ENCODE data around the gene TMEM61.

DNA sequence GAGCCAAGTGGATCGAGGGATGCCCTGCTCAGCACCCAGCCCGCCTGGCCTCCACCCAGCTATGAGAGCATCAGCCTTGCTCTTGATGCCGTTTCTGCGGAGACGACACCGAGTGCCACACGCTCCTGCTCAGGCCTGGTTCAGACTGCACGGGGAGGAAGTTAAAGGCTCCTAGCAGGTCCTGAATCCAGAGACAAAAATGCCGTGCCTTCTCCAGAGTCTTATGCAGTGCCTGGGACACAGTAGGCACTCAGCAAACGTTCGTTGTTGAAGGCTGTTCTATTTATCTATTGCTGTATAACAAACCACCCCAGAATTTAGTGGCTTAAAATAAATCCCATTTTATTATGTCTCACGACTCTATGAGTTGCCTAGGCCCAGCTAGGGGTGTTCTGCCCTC lies 11.5 kb downstream of the TMEM61 start:
- TF ChIP-seq, protein P1, sequence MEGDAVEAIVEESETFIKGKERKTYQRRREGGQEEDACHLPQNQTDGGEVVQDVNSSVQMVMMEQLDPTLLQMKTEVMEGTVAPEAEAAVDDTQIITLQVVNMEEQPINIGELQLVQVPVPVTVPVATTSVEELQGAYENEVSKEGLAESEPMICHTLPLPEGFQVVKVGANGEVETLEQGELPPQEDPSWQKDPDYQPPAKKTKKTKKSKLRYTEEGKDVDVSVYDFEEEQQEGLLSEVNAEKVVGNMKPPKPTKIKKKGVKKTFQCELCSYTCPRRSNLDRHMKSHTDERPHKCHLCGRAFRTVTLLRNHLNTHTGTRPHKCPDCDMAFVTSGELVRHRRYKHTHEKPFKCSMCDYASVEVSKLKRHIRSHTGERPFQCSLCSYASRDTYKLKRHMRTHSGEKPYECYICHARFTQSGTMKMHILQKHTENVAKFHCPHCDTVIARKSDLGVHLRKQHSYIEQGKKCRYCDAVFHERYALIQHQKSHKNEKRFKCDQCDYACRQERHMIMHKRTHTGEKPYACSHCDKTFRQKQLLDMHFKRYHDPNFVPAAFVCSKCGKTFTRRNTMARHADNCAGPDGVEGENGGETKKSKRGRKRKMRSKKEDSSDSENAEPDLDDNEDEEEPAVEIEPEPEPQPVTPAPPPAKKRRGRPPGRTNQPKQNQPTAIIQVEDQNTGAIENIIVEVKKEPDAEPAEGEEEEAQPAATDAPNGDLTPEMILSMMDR (IDR thresholded peaks at IDR 0.05; ENCODE audit: insufficient read depth, low read depth, low read length): no peak
- no peak for TF ChIP-seq EZH2 (IDR thresholded peaks at IDR 0.05; ENCODE audit: insufficient read depth, low read length)
